ENCODE measurements around the gene PTK6.

DNA sequence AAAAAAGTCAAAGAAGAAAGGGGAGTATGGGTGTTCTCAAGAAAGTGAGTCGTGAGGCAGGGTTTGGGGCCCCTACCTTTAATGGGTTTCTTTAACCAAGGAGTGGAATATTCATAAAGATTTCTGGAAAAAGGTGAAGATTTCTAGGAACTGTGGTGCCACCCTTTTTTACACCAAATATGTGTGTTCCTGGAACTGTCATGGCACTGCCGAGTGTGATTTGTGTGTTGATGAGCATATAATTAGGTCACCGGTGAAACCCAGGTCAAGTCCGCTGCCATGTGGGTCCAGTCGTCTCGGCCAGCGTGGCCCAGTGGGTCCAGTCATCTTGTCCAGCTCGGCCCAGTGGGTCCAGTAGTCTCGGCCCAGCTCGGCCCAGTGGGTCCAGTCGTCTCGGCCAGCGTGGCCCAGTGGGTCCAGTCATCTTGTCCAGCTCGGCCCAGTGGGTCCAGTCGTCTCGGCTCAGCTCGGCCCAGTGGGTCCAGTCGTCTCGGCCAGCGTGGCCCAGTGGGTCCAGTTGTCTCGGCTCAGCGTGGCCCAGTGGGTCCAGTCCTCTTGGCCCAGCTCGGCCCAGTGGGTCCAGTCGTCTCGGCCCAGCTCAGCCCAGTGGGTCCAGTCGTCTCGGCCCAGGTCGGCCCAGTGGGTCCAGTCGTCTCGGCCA, 30.0 kb downstream of the PTK6 start:
- TF ChIP-seq, protein P1, sequence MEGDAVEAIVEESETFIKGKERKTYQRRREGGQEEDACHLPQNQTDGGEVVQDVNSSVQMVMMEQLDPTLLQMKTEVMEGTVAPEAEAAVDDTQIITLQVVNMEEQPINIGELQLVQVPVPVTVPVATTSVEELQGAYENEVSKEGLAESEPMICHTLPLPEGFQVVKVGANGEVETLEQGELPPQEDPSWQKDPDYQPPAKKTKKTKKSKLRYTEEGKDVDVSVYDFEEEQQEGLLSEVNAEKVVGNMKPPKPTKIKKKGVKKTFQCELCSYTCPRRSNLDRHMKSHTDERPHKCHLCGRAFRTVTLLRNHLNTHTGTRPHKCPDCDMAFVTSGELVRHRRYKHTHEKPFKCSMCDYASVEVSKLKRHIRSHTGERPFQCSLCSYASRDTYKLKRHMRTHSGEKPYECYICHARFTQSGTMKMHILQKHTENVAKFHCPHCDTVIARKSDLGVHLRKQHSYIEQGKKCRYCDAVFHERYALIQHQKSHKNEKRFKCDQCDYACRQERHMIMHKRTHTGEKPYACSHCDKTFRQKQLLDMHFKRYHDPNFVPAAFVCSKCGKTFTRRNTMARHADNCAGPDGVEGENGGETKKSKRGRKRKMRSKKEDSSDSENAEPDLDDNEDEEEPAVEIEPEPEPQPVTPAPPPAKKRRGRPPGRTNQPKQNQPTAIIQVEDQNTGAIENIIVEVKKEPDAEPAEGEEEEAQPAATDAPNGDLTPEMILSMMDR (IDR thresholded peaks at IDR 0.05) = no peak
- TF ChIP-seq POLR2AphosphoS5 (IDR thresholded peaks at IDR 0.05) = no peak
- TF ChIP-seq EP300 (IDR thresholded peaks at IDR 0.05) = no peak
- no peak for TF ChIP-seq POLR2A (IDR thresholded peaks at IDR 0.05)

Data from sigmoid colon (tissue), 4 donors.